GM21447 (cell line): ENCODE data around the gene NUP42.
A peak's percentile ranks its signal among the peaks of the same experiment; 100 is the strongest.

Experiments used
- ATAC-seq: cut with Tn5 transposase; IDR thresholded peaks from one replicate; pipeline ENCODE4 v1.9.1; 2021; ENCODE audit not compliant: unreplicated experiment

Gene NUP42

DNA sequence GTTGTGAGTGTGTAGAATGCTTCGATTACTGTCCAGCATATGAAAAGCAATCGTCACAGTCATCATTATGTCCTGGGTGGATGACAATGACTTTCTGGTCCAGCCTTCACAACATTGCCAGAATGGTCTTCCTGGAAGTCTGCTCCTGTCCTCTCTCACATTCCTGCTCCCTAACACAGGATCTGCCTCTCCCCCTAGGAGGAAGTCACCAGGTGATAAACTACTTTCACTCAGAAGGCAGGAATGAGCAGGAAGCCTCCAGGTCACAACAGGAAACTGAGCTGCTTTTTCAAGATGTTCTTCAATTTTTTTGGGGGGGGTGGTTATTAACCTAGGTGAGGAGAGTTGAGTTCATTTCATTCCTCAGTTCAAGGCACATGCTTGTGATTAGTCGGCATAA lies 51.1 kb downstream of the NUP42 start:
- no peak for ATAC-seq

DNA sequence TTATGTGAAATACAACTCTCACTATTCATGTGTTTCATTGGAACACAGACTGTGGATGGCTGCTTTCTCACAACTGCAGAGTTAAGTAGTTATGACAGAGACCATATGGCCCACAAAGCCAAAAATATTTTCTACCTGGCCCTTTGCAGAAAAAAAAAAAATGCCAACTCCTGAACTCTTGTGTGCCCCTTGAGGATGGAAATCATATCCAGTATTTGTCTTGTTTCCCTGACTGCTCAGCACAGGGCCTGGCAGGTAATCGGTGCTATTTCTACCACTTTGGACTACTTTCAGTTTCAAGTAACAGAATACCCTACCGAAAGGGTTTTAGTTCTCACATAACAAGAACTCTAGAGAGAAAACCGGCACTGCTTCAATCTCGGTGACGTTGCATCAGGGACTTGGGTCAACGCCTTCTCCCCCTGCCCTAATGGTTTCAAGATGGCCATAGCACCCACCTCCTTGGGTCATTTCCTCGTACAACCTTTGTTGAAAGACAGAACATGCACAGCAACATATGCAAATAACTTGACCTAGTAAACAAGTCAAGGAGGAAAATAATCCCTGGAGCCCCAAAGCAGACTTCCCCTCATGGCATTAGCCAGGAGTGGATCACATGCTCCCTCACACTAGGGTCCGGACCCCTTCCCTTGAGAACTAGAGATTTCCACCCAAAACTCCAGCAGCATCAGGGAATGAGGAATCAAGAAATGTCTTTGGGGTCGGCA lies 52.9 kb downstream of the NUP42 start:
- peak; percentile 95 for ATAC-seq

DNA sequence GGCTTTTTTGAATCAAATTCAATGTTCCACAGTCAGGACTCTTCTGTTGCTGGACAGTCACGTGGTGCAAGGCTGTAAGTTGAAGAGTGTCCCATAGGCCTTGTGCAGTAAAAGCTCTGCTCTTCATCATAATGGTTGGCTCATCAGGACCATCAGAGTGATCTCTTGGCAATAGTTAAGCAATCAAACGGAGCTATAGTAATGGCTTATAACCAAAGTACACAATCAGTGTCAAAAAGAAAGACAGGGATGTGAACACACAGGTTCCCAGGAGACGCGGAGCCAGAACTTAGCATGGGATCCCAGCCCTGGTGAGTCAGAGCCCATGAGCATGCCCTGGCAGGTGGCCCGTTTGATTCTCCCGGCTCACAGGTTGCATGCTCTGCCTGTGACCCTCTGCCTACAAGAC lies 54.0 kb downstream of the NUP42 start:
- no peak for ATAC-seq

DNA sequence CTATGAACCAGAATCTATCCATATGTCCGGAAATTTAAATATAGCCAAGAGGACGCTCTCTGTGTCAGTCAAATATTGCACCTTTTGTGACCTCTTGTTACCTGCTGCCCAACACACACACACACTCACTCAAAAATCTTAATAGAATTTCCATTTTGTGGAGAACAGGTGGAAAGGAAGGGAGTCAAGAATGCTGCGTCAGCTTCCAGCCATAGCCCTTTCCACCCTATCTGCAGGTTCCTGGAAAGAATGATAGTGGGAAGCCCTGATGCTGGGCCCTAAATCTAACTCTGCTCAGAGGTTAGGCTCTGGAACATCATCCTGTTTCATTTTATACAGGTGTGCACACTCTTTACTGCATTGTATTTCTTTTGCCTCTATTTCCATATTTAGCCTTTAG lies 55.2 kb downstream of the NUP42 start:
- no peak for ATAC-seq

DNA sequence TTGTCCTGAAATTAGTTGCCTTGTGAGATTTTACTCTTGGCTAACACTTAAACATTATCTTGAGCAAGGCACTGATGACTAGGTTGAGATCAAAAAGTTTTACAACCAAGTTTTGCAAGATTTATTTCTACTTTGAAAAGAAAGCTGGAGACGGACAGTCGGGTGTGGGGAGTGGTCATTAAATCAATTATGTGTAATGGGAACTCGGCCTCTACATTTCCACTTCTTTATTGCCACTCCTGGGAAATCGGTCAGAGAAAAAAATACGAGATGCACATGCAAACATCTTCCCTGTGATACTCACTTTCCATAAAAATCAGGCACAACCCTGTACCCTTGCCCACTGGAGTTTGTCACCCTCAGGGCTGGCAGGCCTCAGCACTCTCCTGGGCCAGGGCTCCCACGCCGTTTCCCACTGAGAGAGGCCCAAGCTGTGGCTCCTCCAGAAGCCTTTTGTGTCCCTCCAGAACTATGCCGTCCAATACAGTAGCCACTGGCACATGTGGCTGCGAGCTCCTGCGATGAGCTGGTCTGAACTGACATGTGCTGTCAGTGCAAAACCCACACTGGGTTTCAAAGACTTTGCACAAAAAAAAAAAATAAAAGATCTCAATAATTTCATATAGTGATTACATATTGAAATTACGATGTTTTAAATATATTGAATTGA lies 57.3 kb downstream of the NUP42 start:
- no peak for ATAC-seq

DNA sequence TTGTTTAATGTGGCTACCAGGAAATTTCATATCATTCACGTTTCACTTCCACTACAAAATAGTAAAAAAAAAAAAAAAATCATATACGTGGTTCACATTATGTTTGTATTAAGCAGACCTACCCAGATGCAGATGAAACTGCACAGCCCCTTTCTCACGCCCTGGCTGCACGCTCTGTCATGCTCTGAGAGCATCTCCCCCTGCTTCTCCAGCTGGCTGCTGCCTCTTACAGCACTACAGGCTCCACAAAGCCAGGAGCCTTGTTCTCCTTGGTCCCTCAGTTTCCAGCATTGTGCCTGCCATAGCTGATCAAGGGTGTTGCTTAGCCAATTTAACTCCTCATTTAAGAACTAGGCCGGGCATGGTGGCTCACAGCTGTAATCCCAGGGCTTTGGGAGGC lies 57.9 kb downstream of the NUP42 start:
- no peak for ATAC-seq

DNA sequence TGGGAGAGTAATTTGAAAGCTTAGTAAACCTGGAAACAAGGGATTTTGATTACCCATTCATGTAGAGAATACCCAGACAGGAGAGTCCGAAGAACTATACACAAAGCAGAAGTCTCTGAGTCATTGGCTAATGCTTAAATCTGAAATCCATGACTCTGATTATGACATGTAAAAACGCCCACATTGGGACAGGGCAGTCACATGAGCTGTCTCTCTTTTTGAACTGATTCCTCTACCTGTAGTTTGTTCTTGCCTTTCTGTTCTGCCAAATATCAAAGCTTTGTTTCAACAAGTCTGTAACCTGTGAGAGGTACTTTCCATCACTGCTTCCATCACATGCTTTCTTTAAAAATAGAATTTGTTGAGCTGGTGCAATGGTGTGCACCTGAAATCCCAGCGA lies 60.5 kb downstream of the NUP42 start:
- no peak for ATAC-seq

DNA sequence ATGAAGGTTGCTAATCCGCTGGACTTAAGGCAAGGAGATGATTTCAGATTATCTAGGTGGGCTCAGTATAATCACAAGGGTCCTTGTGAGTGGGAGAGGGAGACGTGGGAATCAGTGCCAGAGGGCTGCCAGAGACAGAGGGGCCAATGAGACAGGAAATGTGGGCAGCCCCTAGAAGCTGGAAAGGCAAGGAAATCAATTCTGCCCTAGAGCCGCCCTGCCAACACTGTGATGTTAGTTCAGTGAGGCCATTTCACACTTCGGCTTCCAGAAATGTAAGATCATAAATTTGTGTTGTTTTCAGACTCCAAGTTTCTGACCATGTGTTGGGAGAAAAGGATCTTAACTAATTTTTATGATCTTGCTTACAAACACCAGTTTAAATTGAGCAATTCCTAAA lies 61.1 kb downstream of the NUP42 start:
- no peak for ATAC-seq

DNA sequence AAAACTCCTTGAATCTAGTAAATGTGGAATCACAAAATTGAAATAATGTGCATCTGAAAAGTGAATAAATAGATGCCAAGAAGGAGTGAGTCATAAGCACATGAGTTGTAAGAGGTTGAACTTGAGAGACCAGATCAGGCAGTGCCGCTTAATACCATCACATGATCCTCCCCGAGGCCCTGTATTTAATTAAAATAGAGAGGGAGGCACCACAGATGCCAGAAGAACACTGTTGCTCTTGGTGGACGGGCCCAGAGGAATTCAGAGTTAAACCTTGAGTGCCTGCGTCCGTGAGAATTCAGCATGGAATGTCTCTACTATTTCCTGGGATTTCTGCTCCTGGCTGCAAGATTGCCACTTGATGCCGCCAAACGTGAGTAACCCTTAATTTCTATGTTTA lies 64.7 kb downstream of the NUP42 start, which contains the start of gene GPNMB:
GPNMB (plus strand) TSS at position 221 of the 400 bp plus-strand sequence; CDS start at position 304, 83 bp downstream.
- no peak for ATAC-seq

DNA sequence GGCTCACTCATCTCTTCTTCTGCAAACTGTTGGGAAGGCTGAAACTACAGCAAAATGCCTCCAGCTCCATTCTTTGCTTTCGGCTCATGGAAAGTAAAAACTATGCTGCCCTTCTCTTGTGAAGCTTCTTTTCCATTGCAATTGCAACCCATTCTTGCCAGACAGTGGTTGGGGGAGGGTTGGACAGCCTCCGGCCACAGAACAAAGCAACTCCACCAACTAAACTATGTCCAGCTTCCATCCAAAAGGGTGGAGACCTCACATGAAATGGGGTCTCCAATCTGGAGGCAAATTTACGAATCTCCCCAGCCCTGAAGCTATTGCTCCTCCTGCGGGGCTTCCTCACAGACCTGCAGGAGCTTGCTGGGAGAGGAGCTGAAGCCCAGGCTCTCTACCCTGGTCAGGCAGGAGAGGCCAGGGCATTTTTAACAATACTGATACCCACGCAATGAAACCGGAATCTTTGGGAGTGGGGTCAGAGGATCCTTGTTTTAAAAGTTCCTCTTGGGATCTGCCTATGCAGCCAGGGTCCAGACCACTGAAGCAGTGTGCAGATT lies 65.3 kb downstream of the NUP42 start:
- no peak for ATAC-seq

DNA sequence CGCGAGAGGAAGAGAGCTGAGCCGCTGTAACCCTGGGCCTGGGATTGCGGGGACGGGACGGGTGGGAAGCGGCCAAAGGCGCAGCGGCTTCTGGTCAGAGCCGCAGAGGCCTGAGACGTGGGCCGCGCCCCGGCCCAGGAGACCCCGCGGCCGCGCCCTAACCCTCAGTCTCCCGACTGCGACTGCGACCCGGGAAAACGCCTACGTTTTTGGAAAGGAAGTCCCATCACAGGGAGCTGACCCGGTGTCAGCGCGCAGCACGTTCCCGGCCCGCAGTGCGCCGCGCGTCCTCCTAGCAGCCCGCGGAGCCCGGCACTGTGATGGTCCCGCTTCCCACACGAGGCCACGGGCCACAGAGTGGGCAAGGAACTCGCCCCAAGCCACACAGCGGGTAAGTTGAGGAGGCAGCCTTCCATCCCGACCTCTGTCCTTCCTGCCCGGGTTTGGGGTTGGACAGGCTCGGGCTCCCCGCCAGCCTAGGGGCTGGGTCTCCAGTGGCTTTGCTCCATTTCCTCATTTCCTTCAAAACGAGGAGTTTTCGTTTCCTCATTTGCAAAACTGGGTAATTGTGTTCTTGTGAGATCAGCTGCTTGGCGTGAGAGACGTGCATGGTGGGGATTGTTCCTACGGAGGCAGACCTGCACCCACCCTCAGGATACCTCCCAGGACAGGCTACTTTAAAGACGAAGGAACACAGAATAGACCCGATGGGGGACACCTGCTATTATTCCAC lies 65.9 kb downstream of the NUP42 start:
- ATAC-seq: no peak

DNA sequence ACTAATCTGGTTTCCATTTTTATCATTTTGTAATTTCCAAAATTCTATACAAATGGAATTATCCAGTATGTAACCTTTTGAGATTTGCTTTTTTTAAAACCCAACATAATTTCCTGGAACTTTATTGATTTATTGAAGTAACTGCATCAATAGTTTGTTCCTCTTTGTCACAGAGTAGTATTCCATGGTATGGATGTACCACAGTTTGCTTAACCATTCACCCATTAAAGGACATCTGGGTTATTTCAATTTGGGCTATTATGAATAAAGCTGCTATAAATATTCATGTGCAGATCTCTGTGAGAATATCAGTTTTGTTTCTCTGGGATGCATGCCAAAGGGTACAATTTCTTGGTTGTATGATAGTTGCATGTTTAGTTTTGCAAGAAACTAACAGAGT lies 67.6 kb downstream of the NUP42 start:
- ATAC-seq: no peak
